ENCODE results near the gene HS3ST3B1. TPM values are rescaled to one million over a fixed set of nuclear protein-coding genes. Genes with fewer than 3 reads are reported as not detected.
A peak's percentile ranks its signal among the peaks of the same experiment; 100 is the strongest.

HS3ST3B1 gene
- total and polyA plus RNA-seq, 5 donors: 0.93 to 2.6 (median 2.0) TPM

- DNase-seq (no peak), ATAC-seq (no peak)
- no peaks in the 10 kb centered on the region for H3K9me3 ChIP-seq (ENCODE audit: control insufficient read depth, low read length)
- no peaks in the 10 kb centered on the region for H3K4me1 ChIP-seq (ENCODE audit: control insufficient read depth, insufficient read depth, low read length)
- no peaks in the 10 kb centered on the region for H3K27me3 ChIP-seq (ENCODE audit: control insufficient read depth, insufficient read depth)
- no peak overlapping the region for H3K4me3 ChIP-seq (ENCODE audit: low read length)
- H3K27ac ChIP-seq (ENCODE audit: low read length): no peak overlapping the region
- intact Hi-C loops (cut with DNase I): no loop called here
- WGBS: 88% methylated on average over 7 of the region's 7 CpGs
Measured at GRCh38 chr17:14321980-14322776, 21.3 kb downstream of the HS3ST3B1 start.

DNA sequence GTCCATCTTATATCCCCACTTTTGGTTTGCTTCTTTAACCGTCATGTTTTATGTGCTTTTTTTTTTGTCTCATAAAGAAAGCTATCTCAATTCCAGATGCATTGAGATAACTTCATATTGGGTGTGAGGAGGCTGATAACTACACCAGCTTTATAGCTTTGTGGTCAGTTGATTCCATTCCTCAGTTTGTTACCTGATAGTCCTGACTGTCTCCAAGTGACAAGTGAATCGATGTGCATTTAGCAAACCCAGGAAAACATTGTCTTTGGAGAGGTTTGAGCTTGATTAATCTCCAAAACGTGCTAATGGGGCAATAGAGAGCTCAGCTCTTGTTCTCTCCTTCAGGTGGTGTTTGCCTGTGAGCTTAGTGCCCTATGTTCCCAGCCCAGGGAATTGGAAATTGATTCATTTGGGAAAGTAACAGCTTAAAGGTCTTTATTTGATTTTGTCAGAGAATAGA is 22.7 kb downstream of the HS3ST3B1 start:
- Histone ChIP-seq H3K27me3 (ENCODE audit: control insufficient read depth, insufficient read depth) (no peaks in the 10 kb centered on the region), H3K4me3 (ENCODE audit: low read length) (no peak overlapping the region), H3K9me3 (ENCODE audit: control insufficient read depth, low read length) (no peaks in the 10 kb centered on the region), H3K27ac (ENCODE audit: low read length) (no peak overlapping the region), H3K4me1 (ENCODE audit: control insufficient read depth, insufficient read depth, low read length) (no peaks in the 10 kb centered on the region)
- 39% methylated on average over 3 of the region's 3 CpGs for WGBS
- ATAC-seq (no peak), DNase-seq (no peak)
- intact Hi-C loops (cut with DNase I): no loop called here

DNA sequence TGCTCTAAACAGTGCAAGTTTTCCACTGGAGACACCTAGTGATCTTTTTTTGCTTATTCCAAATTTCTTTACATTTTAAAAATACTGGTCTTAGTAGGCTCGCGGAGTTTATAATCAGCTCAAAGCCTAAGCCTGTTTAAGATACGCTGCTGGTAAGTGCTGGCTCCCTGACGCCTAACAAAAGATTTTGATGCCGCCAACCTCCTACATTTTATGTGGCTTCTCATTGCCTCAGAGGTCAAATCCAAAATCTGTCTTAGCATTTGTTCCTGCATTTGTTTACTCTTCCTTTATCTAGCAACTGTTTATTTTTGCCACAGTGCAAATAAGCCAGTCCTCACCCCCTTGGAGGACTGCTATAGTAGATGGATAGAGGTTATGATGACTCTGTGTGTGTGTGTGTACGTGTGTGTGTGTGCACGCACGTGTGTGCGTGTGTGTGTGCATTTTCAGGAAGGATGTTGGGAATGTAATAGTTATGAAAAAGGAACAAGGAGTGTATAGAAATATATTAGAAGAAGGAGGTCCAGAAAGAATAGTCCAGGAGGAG is 24.8 kb downstream of the HS3ST3B1 start:
- H3K27ac ChIP-seq (ENCODE audit: low read length): no peak overlapping the region
- WGBS: 81% methylated on average over 9 of the region's 9 CpGs
- H3K4me3 ChIP-seq (ENCODE audit: low read length): no peak overlapping the region
- ATAC-seq (no peak), DNase-seq (no peak)
- H3K4me1 ChIP-seq (ENCODE audit: control insufficient read depth, insufficient read depth, low read length): no peaks in the 10 kb centered on the region
- intact Hi-C loops (cut with DNase I): no loop called here
- no peaks in the 10 kb centered on the region for H3K27me3 ChIP-seq (ENCODE audit: control insufficient read depth, insufficient read depth)
- no peaks in the 10 kb centered on the region for H3K9me3 ChIP-seq (ENCODE audit: control insufficient read depth, low read length)

DNA sequence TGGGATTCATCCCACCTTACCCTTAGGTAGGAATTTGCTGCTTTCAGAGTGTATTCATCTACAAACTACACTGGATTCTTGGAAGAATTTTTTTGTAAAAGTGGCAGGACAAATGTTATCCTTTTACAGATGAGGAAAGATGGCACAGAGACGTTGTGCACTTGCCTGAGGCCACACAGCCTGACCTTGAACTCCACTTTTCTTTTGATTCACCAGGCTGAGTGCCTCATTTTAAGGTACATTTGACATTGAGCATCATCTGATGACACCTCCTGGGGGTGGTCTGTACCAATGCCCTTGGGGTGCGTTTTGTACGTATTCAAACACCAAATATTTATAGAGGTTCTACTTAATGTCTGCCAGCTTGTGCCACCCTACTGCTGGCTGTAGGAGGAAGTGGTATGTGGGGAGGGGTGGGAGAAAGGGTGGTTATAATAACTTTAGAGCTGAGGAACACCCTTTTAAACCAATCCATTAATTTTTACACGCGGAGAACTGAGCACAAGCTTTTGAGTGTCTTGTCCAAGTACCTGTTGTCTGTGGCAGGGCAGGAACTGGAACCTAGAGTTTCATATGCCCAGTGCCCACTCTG is 29.1 kb downstream of the HS3ST3B1 start:
- Histone ChIP-seq H3K27me3 (ENCODE audit: control insufficient read depth, insufficient read depth) (no peaks in the 10 kb centered on the region), H3K9me3 (ENCODE audit: control insufficient read depth, low read length) (no peaks in the 10 kb centered on the region), H3K4me1 (ENCODE audit: control insufficient read depth, insufficient read depth, low read length) (no peaks in the 10 kb centered on the region), H3K4me3 (ENCODE audit: low read length) (no peak overlapping the region), H3K27ac (ENCODE audit: low read length) (no peak overlapping the region)
- intact Hi-C loops (cut with DNase I): no loop called here
- 67% methylated on average over 5 of the region's 5 CpGs for WGBS
- DNase-seq: no peak
- no peak for ATAC-seq

DNA sequence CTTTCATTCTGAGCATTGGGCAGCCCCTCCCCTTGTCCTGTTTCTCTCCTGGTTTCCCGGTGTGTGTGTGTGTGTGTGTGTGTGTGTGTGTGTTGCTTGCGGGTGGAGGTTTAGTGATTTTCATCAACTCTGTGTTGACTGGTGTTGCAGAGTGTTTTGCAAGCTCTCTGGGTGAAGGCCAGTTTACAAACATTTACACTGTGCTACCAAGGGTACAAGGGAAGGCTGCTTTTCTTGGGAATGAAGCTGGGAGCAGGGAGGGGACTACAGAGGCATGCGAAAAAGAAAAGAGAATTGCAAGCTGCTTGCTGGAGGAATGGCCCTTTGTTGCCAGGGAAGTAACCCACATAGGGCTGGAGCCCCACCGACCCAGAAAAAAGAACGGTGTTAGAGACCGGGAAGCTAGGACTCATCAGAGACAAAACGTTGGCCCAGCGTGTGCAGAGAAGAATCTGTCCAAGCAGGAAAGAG is 29.6 kb downstream of the HS3ST3B1 start:
- Histone ChIP-seq H3K27me3 (ENCODE audit: control insufficient read depth, insufficient read depth) (no peaks in the 10 kb centered on the region), H3K4me3 (ENCODE audit: low read length) (no peak overlapping the region), H3K4me1 (ENCODE audit: control insufficient read depth, insufficient read depth, low read length) (no peaks in the 10 kb centered on the region), H3K9me3 (ENCODE audit: control insufficient read depth, low read length) (no peaks in the 10 kb centered on the region), H3K27ac (ENCODE audit: low read length) (no peak overlapping the region)
- DNase-seq (no peak), ATAC-seq (no peak)
- WGBS: 40% methylated on average over 8 of the region's 8 CpGs
- intact Hi-C loops (cut with DNase I): no loop called here

DNA sequence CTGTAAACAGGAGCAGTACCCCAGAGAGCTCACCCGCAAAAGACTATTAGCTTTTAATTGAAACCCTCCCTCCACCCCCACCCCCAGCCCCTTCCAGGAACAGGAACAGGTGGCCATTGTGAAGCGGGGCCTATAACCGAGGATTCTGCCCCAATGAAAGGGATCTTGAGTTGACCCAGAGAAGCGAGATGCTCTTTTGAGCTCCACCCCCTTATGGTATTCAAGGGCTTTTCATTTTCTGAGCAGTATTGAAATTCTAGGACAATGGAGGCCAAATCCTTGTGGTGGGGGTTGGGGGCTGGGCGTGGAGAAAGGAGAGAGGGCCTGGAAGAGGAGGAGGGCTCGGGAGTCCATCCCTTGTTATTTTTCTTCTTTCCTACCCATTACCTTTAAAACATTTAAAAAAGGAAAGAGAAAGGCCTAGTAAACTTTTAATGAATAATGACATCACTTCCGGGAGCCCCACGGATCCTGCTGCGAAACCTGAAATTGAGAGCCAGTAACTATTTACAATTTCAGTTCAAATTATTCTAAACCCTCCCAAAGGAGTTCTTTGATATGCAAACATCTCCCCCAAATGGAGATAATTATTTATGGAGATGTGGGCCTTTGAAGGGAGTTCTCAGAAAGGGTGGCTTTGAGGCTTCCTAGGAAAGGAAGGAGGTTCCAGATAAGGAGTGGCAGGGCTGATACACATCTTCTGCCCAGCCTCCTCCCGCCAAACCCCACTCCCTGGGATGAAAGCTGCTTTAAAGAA is 30.5 kb downstream of the HS3ST3B1 start:
- Histone ChIP-seq H3K27me3 (ENCODE audit: control insufficient read depth, insufficient read depth) (no peaks in the 10 kb centered on the region), H3K4me1 (ENCODE audit: control insufficient read depth, insufficient read depth, low read length) (no peaks in the 10 kb centered on the region), H3K9me3 (ENCODE audit: control insufficient read depth, low read length) (no peaks in the 10 kb centered on the region), H3K4me3 (ENCODE audit: low read length) (no peak overlapping the region), H3K27ac (ENCODE audit: low read length) (no peak overlapping the region)
- ATAC-seq (no peak), DNase-seq (no peak)
- 77% methylated on average over 10 of the region's 10 CpGs for WGBS
- intact Hi-C loops (cut with DNase I): no loop called here

DNA sequence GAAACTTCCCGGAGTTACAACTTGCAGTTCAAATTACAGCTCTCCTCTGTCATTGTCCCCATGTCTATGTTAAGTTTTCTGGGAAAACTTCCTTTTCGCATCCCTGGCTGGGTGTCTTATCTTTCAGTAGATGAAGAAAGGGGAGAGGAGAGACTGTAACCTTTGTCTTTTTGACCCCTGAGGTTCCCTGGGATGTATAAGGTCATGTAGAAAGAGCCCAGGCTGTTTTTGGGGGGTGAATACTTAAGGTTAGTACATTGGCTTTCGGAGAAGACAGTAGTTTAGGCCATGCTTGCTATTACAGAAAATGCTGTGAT is 31.1 kb downstream of the HS3ST3B1 start:
- no peaks in the 10 kb centered on the region for H3K27me3 ChIP-seq (ENCODE audit: control insufficient read depth, insufficient read depth)
- intact Hi-C loops (cut with DNase I): no loop called here
- ATAC-seq (no peak), DNase-seq (no peak)
- WGBS: 69% methylated on average over 3 of the region's 3 CpGs
- no peaks in the 10 kb centered on the region for H3K4me1 ChIP-seq (ENCODE audit: control insufficient read depth, insufficient read depth, low read length)
- H3K27ac ChIP-seq (ENCODE audit: low read length): no peak overlapping the region
- no peaks in the 10 kb centered on the region for H3K9me3 ChIP-seq (ENCODE audit: control insufficient read depth, low read length)
- H3K4me3 ChIP-seq (ENCODE audit: low read length): no peak overlapping the region

- intact Hi-C loops (cut with DNase I): no loop called here
- H3K27ac ChIP-seq (ENCODE audit: low read length): no peak overlapping the region
- no peaks in the 10 kb centered on the region for H3K9me3 ChIP-seq (ENCODE audit: control insufficient read depth, low read length)
- DNase-seq: no peak
- no peaks in the 10 kb centered on the region for H3K27me3 ChIP-seq (ENCODE audit: control insufficient read depth, insufficient read depth)
- WGBS: 75% methylated on average over 10 of the region's 10 CpGs
- no peaks in the 10 kb centered on the region for H3K4me1 ChIP-seq (ENCODE audit: control insufficient read depth, insufficient read depth, low read length)
- no peak for ATAC-seq
- H3K4me3 ChIP-seq (ENCODE audit: low read length): no peak overlapping the region
Measured at GRCh38 chr17:14332331-14332730, 31.4 kb downstream of the HS3ST3B1 start.

- ATAC-seq: no peak
- Histone ChIP-seq H3K4me1 (ENCODE audit: control insufficient read depth, insufficient read depth, low read length) (no peaks in the 10 kb centered on the region), H3K9me3 (ENCODE audit: control insufficient read depth, low read length) (no peaks in the 10 kb centered on the region), H3K4me3 (ENCODE audit: low read length) (no peak overlapping the region), H3K27ac (ENCODE audit: low read length) (no peak overlapping the region), H3K27me3 (ENCODE audit: control insufficient read depth, insufficient read depth) (no peaks in the 10 kb centered on the region)
- WGBS: 83% methylated on average over 7 of the region's 7 CpGs
- no peak for DNase-seq
- intact Hi-C loops (cut with DNase I): no loop called here
Measured at GRCh38 chr17:14333506-14333905, 32.6 kb downstream of the HS3ST3B1 start.

GRCh38 chr17:14334276-14334840 is 33.5 kb downstream of the HS3ST3B1 start:
- 63% methylated on average over 3 of the region's 3 CpGs for WGBS
- no peaks in the 10 kb centered on the region for H3K4me1 ChIP-seq (ENCODE audit: control insufficient read depth, insufficient read depth, low read length)
- DNase-seq: no peak
- H3K4me3 ChIP-seq (ENCODE audit: low read length): no peak overlapping the region
- H3K27ac ChIP-seq (ENCODE audit: low read length): no peak overlapping the region
- intact Hi-C loops (cut with DNase I): no loop called here
- no peaks in the 10 kb centered on the region for H3K9me3 ChIP-seq (ENCODE audit: control insufficient read depth, low read length)
- ATAC-seq: peak; percentile 50 to 62
- no peaks in the 10 kb centered on the region for H3K27me3 ChIP-seq (ENCODE audit: control insufficient read depth, insufficient read depth)

DNA sequence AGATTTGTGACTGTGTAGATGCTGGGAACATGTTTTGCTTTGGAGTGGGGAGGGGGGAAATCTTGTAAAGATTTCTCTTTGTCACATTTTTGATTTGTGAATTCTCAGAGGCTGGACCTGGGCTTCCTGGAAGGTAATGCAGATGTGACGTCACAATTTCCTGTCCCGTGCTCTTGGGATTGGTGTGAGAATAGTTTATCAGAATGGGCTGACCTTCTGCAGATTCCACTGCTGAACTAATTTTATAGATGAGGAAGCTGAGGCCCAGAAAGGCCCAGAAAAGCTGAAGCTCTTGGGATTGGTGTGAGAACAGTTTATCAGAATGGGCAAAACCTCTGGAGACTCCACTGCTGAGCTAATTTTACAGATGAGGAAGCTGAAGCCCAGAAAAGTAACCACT is 34.0 kb downstream of the HS3ST3B1 start:
- intact Hi-C loops (cut with DNase I): no loop called here

More for the DNA sequence above, 34.0 kb downstream of the HS3ST3B1 start:
- no peak overlapping the region for H3K4me3 ChIP-seq (ENCODE audit: low read length)
- no peaks in the 10 kb centered on the region for H3K9me3 ChIP-seq (ENCODE audit: control insufficient read depth, low read length)
- 23% methylated on average over 2 of the region's 2 CpGs for WGBS
- no peak overlapping the region for H3K27ac ChIP-seq (ENCODE audit: low read length)
- DNase-seq: no peak
- H3K27me3 ChIP-seq (ENCODE audit: control insufficient read depth, insufficient read depth): no peaks in the 10 kb centered on the region
- no peaks in the 10 kb centered on the region for H3K4me1 ChIP-seq (ENCODE audit: control insufficient read depth, insufficient read depth, low read length)
- peak; percentile 56 to 82 for ATAC-seq

Data from right cardiac atrium (tissue), 5 donors.